AG10803 (cell line): ENCODE results near the gene CALM1.
A peak's percentile ranks its signal among the peaks of the same experiment; 100 is the strongest.
"Not testable (repeated sequence)": the region's sequence is repeated elsewhere in the genome, so short reads cannot be mapped to it uniquely, and the experiment has no call there.

ENCODE experiments used
- DNase-seq: peaks from one replicate; pipeline ENCODE4 v3.0.0; 2010; ENCODE audit warnings: low read depth
- H3K4me3 ChIP-seq: 2 replicates; pipeline ENCODE4 v1.5.1; 2011; ENCODE audit warnings: mild to moderate bottlenecking, low read length, control low read depth
- TF ChIP-seq, protein P1 (sequence below): conservative IDR thresholded peaks from 2 replicates; pipeline ENCODE4 v1.5.1; 2011; ENCODE audit warnings: mild to moderate bottlenecking, low read length, control low read depth, inconsistent platforms

The CALM1 gene

DNA sequence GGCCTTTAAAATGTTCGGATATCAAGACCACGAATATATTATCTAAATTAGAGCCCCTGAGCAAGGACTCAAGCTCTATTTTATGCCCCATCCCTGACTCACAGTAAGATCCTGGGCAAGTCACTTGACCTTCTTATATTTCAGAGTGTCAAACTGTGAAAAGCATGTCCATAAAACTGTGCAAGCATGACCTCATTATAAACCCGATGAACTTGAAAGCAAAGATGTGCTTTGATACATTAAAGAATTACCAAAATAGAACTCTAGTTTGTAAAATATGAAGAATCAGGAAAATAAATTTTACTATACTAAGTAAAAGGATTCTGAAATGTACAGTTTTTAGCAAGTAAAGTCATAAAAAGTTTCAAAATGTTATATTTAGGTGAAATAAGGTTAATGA lies 2.9 kb upstream of the CALM1 start:
- H3K4me3 ChIP-seq: no peak overlapping the region
- TF ChIP-seq, protein P1, sequence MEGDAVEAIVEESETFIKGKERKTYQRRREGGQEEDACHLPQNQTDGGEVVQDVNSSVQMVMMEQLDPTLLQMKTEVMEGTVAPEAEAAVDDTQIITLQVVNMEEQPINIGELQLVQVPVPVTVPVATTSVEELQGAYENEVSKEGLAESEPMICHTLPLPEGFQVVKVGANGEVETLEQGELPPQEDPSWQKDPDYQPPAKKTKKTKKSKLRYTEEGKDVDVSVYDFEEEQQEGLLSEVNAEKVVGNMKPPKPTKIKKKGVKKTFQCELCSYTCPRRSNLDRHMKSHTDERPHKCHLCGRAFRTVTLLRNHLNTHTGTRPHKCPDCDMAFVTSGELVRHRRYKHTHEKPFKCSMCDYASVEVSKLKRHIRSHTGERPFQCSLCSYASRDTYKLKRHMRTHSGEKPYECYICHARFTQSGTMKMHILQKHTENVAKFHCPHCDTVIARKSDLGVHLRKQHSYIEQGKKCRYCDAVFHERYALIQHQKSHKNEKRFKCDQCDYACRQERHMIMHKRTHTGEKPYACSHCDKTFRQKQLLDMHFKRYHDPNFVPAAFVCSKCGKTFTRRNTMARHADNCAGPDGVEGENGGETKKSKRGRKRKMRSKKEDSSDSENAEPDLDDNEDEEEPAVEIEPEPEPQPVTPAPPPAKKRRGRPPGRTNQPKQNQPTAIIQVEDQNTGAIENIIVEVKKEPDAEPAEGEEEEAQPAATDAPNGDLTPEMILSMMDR: no peak
- DNase-seq: no peak

DNA sequence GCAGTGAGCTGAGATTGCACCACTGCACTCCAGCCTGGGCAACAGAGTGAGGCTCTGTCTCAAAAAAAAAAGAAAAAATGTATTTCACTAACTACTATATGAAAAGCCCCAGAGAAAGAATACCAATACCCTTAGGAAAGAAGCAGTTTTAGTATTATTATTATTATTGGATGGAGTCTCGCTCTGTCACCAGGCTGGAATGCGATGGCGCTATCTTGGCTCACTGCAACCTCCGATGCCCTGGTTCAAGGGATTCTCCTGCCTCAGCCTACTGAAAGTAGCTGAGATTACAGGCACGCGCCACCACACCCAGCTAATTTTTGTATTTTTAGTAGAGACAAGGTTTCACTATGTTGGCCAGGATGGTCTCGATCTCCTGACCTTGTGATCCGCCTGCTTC lies 2.0 kb upstream of the CALM1 start:
- not testable (repeated sequence) for DNase-seq, H3K4me3 ChIP-seq

DNA sequence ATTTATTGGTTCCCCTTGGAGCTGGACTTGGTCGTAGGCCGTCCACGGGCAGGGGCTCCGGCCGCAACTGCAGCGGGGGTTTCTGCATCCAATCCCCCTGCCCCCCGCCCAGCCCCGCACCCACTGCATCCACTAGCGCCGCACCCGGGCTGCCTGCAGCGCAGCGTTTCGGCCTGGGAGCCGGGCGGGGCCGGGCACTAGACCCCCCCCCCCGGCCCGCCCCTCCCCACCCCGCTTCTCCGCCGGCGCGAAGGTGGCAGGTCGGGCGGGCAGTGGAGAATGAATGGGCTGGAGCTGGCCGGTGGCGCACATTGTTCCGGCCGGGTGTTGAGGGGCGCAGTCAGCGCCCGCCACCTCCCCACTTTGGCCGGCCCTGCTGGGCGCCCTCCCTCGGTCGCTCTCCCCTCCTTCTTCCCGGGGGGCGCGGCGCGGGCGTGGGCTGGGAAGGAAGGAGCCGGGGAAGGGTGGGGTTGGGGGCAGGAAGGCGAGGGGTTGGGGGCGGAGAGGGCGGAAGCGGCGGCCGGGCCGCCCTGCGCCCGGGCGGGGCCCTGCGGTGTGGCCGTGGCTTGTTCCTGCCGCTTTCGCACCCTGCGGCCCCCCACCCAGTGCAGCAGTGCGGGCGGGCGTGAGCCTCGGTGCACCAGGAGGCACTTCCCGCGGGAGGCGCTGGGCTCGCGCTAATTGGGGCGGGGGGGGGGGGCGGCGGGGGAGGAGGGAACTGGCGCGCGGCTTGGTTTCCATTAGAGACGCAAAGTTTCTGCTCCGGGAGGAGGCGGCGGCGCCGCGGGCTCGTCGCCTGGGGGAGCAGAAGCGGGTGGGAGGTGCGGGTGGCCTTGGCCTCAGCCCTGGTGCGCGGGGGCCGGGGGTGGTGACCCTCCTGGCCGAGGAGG lies 841 bp downstream of the CALM1 start:
- peak overlapping the region; percentile 96 for H3K4me3 ChIP-seq
- DNase-seq: peak; percentile 30
- TF ChIP-seq, protein P1: no peak

DNA sequence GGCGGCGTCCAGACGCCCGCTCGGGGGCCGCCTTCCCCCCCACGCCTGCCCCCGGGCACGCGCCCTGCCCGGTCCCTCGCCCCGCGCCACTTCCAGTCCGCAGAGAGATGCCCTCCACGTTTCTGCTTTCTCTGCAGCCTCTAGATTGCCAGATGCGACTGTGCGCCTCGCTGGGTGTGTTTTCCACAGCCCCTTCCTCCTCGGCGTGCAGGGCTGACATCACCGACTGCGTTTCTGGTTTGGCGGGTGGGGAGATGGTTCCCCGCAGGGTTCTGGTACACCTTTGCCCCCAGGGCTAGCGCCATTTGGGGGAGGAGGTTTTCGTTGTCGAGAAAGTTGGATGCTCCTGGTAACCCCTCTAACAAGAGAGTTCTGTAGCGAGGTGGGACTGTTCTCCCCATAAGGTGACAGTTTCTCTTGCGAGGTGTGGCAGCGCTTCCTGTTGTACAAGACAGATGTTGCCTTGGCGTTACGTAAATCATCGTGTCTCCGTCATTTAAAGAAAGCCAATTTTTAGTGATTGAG lies 1.5 kb downstream of the CALM1 start:
- TF ChIP-seq, protein P1: no peak
- H3K4me3 ChIP-seq: peak overlapping the region; percentile 96
- no peak for DNase-seq

DNA sequence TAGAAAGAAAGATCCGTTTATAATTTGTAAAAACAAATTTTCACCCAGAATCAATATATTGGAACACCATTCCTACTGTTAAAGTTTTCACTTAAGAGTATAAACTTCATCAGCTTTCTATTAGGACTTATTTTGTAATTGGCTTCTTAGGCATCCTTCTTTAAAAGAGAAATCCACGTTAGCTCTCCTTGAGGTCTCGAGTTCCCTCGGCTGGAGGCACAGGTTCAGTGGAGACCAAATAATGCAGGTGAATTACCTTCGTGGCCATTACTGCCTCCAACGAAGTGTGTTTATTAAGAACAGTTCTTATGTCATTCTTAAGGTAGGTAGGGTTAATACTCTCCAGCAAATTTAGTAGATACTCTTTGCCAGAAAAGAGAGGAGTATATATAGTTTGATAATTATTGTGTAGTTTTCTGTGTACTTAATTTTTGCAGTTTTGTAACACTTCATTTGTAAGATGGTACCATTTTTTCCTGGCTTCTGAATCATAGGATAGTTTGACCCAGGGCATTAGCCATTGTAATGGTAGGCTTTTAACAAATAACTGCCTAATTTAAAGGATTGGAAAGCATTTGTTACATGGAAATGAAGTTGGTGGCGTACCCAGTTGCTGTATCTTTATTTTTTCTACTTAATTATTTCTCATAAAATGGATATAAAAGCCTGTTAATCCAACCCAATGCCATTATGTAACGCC lies 2.2 kb downstream of the CALM1 start:
- DNase-seq: no peak
- peak overlapping the region; percentile 96 for H3K4me3 ChIP-seq
- TF ChIP-seq, protein P1: no peak

DNA sequence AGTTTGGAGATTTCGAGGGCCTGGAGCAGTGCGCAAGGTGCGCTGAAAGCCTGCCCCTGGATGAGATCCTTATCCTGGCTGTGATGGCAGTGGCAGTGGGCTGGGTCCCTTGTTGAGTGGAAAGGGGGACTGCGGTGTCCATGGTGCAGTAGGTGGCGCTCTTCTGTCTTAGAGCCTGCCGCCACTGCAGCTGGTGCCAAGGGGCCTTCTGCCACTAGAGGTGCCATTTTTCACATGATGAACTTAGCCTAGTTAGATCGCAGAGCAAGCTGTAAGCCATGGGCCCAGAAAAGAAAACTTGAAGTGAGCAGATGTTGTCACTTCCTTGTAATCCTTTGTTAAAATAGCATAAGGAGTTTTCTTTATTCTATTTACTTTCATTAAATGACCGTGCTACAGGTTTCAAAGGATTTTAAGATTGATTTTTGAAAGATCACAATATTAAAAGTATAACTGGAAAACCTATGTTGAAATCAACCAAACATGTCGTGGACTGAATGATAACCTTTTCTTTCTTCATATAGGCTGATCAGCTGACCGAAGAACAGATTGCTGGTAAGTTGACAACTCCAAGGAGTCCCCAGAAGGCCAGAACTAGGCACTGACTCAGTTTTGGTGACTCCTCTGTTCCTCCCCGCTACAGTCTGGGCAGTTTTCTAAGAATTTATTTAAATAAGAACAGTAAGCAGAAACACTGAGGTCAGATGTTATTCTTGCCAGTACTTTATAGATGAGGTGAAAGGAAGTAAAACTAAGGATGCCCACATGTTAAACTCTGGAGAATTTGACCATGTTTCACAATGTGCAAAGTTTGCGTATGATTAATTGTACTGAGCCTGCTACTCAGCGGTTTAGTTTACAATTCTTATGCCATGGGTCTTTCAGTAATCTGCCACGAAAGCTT lies 3.0 kb downstream of the CALM1 start:
- H3K4me3 ChIP-seq: peak overlapping the region; percentile 96
- TF ChIP-seq, protein P1: peak; percentile 100
- peak; percentile 91 for DNase-seq
